Mesodermal cell (in vitro differentiated cells): ENCODE data around the gene ITGAL.
A peak's percentile ranks its signal among the peaks of the same experiment; 100 is the strongest.

Experiments
- H3K27ac ChIP-seq: 2 replicates; pipeline ENCODE4 v1.7.0; 2013; ENCODE audit warnings: mild to moderate bottlenecking, low read depth, low read length, moderate library complexity; ENCODE audit not compliant: severe bottlenecking
- H3K36me3 ChIP-seq: 2 replicates; pipeline ENCODE4 v1.7.1; 2013; ENCODE audit warnings: mild to moderate bottlenecking, low read length, moderate library complexity; ENCODE audit not compliant: control insufficient read depth, insufficient read depth
- H3K4me1 ChIP-seq: one replicate; pipeline ENCODE4 v1.7.1; 2013; ENCODE audit warnings: mild to moderate bottlenecking, low read length; ENCODE audit not compliant: insufficient read depth, control insufficient read depth, poor library complexity, severe bottlenecking
- H3K4me3 ChIP-seq: 2 replicates; pipeline ENCODE4 v1.7.0; 2013; ENCODE audit warnings: low read length, control low read depth, mild to moderate bottlenecking; ENCODE audit not compliant: insufficient read depth, poor library complexity, severe bottlenecking; ENCODE audit errors: extremely low read depth
- H3K9me3 ChIP-seq: 2 replicates; pipeline ENCODE4 v1.7.1; 2013; ENCODE audit warnings: mild to moderate bottlenecking, low read length, moderate library complexity; ENCODE audit not compliant: control insufficient read depth
- WGBS, 2 experiments: methylation state at CpG; one replicate each; pipeline ENCODE4 v1.1.5; 2013; ENCODE audit warnings: missing lambda C conversion rate in 2 of 2; ENCODE audit not compliant: insufficient coverage in 2 of 2; 5-methylcytosine and 5-hydroxymethylcytosine counted together

ITGAL gene

GRCh38 chr16:30548416-30549253 lies 76.1 kb downstream of the ITGAL start:
- no peaks in the 10 kb centered on the region for H3K9me3 ChIP-seq
- H3K27ac ChIP-seq = peak overlapping the region; percentile 74
- H3K36me3 ChIP-seq = peaks cover 12% of the 10 kb centered on the region
- 76 to 88% methylated on average over 6 to 7 of the region's 8 CpGs for WGBS, 2 experiments
- peaks cover 15% of the 10 kb centered on the region for H3K4me1 ChIP-seq
- no peak overlapping the region for H3K4me3 ChIP-seq

GRCh38 chr16:30551781-30552180 lies 79.2 kb downstream of the ITGAL start:
- Histone ChIP-seq H3K4me1 (peaks cover 21% of the 10 kb centered on the region), H3K4me3 (no peak overlapping the region), H3K27ac (no peak overlapping the region), H3K9me3 (no peaks in the 10 kb centered on the region), H3K36me3 (peaks cover 42% of the 10 kb centered on the region)
- 88 to 100% methylated on average over 3 of the region's 3 CpGs for WGBS, 2 experiments

GRCh38 chr16:30552956-30553355 lies 80.4 kb downstream of the ITGAL start:
- Histone ChIP-seq H3K9me3 (no peaks in the 10 kb centered on the region), H3K4me3 (no peak overlapping the region), H3K36me3 (peaks cover 42% of the 10 kb centered on the region), H3K27ac (no peak overlapping the region), H3K4me1 (peaks cover 21% of the 10 kb centered on the region)
- WGBS, 2 experiments = 90 to 93% methylated on average over 4 of the region's 4 CpGs

- WGBS, 2 experiments = 92% methylated on average over 2 of the region's 2 CpGs; no CpG with 5 or more reads in 1 of the 2 experiments
- Histone ChIP-seq H3K9me3 (no peaks in the 10 kb centered on the region), H3K27ac (no peak overlapping the region), H3K4me3 (no peak overlapping the region), H3K4me1 (peaks cover 19% of the 10 kb centered on the region), H3K36me3 (peaks cover 42% of the 10 kb centered on the region)
These were observed 80.9 kb downstream of the ITGAL start for GRCh38 chr16:30553393-30553899.

- WGBS, 2 experiments = 95 to 97% methylated on average over 16 of the region's 18 CpGs
- Histone ChIP-seq H3K27ac (no peak overlapping the region), H3K4me3 (no peak overlapping the region), H3K36me3 (peaks cover 42% of the 10 kb centered on the region), H3K4me1 (peaks cover 11% of the 10 kb centered on the region), H3K9me3 (peaks cover 3% of the 10 kb centered on the region)
These were observed 82.2 kb downstream of the ITGAL start for GRCh38 chr16:30554557-30555314.

- Histone ChIP-seq H3K4me3 (no peak overlapping the region), H3K9me3 (peaks cover 3% of the 10 kb centered on the region)
- 98% methylated on average over 62 to 65 of the region's 69 CpGs for WGBS, 2 experiments
These were observed 83.0 kb downstream of the ITGAL start for GRCh38 chr16:30555315-30556124.

GRCh38 chr16:30556125-30556473 lies 83.6 kb downstream of the ITGAL start:
- H3K4me3 ChIP-seq = no peak overlapping the region
- H3K36me3 ChIP-seq = peaks cover 42% of the 10 kb centered on the region
- H3K27ac ChIP-seq = no peak overlapping the region
- peaks cover 3% of the 10 kb centered on the region for H3K9me3 ChIP-seq
- WGBS, 2 experiments = 83 to 95% methylated on average over 5 to 10 of the region's 10 CpGs
- peaks cover 11% of the 10 kb centered on the region for H3K4me1 ChIP-seq

More at GRCh38 chr16:30555315-30556124, 83.0 kb downstream of the ITGAL start:
- no peak overlapping the region for H3K27ac ChIP-seq
- H3K36me3 ChIP-seq = peaks cover 42% of the 10 kb centered on the region
- H3K4me1 ChIP-seq = peaks cover 11% of the 10 kb centered on the region

- Histone ChIP-seq H3K4me3 (peak overlapping the region; percentile 68), H3K36me3 (peaks cover 39% of the 10 kb centered on the region), H3K4me1 (peaks cover 11% of the 10 kb centered on the region), H3K27ac (peak overlapping the region; percentile 95), H3K9me3 (peaks cover 3% of the 10 kb centered on the region)
- WGBS, 2 experiments = 5% methylated on average over 11 to 16 of the region's 17 CpGs
These were observed 85.1 kb downstream of the ITGAL start for GRCh38 chr16:30557707-30557956.

- 1% methylated on average over 61 to 69 of the region's 74 CpGs for WGBS, 2 experiments
- peaks cover 3% of the 10 kb centered on the region for H3K9me3 ChIP-seq
- peaks cover 34% of the 10 kb centered on the region for H3K36me3 ChIP-seq
- peak within 1 kb of the TSS; percentile 95 for H3K27ac ChIP-seq
- H3K4me1 ChIP-seq = peaks cover 10% of the 10 kb centered on the region
- peak within 1 kb of the TSS; percentile 68 for H3K4me3 ChIP-seq
These were observed 85.6 kb downstream of the ITGAL start, which contains the start of gene ZNF764 for GRCh38 chr16:30557957-30558788. Gene ZNF764 (minus strand): TSS chr16:30558374. CDS start chr16:30558182, 192 bp downstream.
